Measurements from ENCODE around the gene MBNL1. TPM values are rescaled to one million over a fixed set of nuclear protein-coding genes. Genes with fewer than 3 reads are reported as not detected.

The MBNL1 gene
- total RNA-seq, 3 donors from 2014 or later = 314 to 702 (median 353) TPM

DNA sequence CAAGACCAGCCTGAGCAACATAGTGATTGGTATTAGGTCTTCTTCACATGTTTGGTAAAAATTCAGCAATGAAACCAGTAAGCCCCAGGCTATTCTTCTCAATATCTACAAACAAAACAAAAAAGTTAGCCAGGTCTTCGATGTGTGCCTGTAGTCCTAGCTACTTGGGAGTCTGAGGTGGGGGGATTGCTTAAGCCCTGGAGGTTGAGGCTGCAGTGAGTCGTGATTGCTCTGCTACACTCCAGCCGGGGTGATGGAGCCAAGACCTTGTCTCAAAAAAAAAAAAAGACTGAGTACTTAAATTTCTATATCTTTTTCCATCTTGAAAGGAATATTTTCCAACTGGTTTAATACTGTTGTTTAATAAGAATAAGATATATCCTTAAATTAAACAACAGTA is 106.8 kb downstream of the MBNL1 start:
- intact Hi-C loops (cut with DNase I; ENCODE audit: low total_unique reads) = no loop called here
- no peak for DNase-seq (ENCODE audit: low spot score in 2 of 2)
- peaks cover 0 to 4% of the 10 kb centered on the region in 2 donors for H3K4me1 ChIP-seq
- TF ChIP-seq POLR2A (IDR thresholded peaks at IDR 0.05) = no peak
- TF ChIP-seq POLR2AphosphoS5 (IDR thresholded peaks at IDR 0.05) = no peak
- no peaks in the 10 kb centered on the region for H3K9me3 ChIP-seq
- no peaks in the 10 kb centered on the region for H3K27me3 ChIP-seq
- no peak overlapping the region for H3K4me3 ChIP-seq
- H3K36me3 ChIP-seq = no peaks in the 10 kb centered on the region
- H3K27ac ChIP-seq = no peak overlapping the region

DNA sequence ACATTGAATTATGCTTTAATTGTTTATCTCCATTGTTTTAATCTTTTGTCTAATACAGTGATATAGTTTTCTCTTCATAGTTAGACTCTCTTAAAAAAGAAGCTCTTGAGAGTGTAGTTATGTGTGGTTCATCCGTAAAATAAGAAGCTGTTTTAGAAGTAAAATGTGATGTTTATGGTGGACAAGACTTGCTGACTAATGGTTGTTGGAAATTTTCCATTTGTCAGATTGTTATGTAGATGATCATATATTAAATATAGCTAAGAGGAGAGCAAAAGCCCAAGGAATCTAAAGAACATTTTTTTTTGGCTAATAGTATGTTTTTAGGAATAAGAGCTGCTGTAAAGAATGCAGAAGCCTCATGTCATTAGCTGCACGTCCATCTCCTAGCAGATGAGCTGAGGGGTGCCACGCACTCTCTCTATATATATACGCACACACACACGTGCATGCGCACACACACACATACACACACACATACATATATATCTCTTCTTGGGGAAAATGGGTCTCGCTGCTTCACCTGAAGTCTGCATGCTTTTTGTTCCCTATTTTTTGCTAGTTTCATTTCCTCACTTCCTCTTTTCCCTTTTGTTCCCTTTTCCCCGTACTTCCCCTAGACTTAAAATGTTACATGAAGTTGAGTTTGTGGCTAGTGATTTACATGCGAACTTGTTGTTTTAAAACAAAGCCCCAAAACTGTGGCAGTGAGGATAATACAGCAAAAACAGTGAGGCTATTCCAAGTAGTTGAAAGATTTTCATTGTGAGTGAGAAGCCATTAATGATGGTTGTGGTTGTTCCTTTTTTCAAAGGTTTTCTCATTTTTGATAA is 107.8 kb downstream of the MBNL1 start:
- TF ChIP-seq POLR2AphosphoS5 (IDR thresholded peaks at IDR 0.05) = no peak
- TF ChIP-seq, protein P1, sequence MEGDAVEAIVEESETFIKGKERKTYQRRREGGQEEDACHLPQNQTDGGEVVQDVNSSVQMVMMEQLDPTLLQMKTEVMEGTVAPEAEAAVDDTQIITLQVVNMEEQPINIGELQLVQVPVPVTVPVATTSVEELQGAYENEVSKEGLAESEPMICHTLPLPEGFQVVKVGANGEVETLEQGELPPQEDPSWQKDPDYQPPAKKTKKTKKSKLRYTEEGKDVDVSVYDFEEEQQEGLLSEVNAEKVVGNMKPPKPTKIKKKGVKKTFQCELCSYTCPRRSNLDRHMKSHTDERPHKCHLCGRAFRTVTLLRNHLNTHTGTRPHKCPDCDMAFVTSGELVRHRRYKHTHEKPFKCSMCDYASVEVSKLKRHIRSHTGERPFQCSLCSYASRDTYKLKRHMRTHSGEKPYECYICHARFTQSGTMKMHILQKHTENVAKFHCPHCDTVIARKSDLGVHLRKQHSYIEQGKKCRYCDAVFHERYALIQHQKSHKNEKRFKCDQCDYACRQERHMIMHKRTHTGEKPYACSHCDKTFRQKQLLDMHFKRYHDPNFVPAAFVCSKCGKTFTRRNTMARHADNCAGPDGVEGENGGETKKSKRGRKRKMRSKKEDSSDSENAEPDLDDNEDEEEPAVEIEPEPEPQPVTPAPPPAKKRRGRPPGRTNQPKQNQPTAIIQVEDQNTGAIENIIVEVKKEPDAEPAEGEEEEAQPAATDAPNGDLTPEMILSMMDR (IDR thresholded peaks at IDR 0.05) = no peak
- TF ChIP-seq POLR2A (IDR thresholded peaks at IDR 0.05) = no peak
- intact Hi-C loops (cut with DNase I; ENCODE audit: low total_unique reads) = no loop called here
- H3K4me3 ChIP-seq = peak overlapping the region in 1 of 3 donors; percentile 16
- DNase-seq (ENCODE audit: low spot score in 2 of 2) = no peak
- no peaks in the 10 kb centered on the region for H3K27me3 ChIP-seq
- peak overlapping the region in 1 of 2 donors; percentile 32 for H3K27ac ChIP-seq
- H3K9me3 ChIP-seq = no peaks in the 10 kb centered on the region
- H3K4me1 ChIP-seq = peaks cover 0 to 4% of the 10 kb centered on the region in 2 donors
- H3K36me3 ChIP-seq = no peaks in the 10 kb centered on the region

DNA sequence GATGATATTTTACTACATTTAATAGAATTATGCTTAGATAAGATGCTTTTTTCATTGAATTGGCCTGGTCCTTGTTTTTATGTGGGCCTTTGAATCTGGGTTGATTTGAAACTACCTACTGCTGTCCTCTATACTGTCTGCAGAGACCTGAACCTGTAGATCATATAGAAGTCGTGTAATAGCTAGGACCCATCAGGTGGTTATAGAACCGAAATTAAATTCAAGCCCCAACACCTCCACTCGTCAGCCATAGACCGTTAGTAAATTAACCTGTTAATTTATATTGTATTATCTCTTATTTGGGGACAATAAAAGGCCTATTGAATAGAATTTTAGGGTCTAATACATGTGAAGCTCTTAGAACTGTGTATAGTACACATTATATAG is 108.4 kb downstream of the MBNL1 start:
- peaks cover 0 to 4% of the 10 kb centered on the region in 2 donors for H3K4me1 ChIP-seq
- no peaks in the 10 kb centered on the region for H3K9me3 ChIP-seq
- intact Hi-C loops (cut with DNase I; ENCODE audit: low total_unique reads) = no loop called here
- TF ChIP-seq POLR2A (IDR thresholded peaks at IDR 0.05) (no peak), POLR2AphosphoS5 (IDR thresholded peaks at IDR 0.05) (no peak)
- TF ChIP-seq, protein P1 (IDR thresholded peaks at IDR 0.05) = no peak
- no peaks in the 10 kb centered on the region for H3K27me3 ChIP-seq
- DNase-seq (ENCODE audit: low spot score in 2 of 2) = no peak
- H3K4me3 ChIP-seq = no peak overlapping the region
- H3K27ac ChIP-seq = no peak overlapping the region
- no peaks in the 10 kb centered on the region for H3K36me3 ChIP-seq

DNA sequence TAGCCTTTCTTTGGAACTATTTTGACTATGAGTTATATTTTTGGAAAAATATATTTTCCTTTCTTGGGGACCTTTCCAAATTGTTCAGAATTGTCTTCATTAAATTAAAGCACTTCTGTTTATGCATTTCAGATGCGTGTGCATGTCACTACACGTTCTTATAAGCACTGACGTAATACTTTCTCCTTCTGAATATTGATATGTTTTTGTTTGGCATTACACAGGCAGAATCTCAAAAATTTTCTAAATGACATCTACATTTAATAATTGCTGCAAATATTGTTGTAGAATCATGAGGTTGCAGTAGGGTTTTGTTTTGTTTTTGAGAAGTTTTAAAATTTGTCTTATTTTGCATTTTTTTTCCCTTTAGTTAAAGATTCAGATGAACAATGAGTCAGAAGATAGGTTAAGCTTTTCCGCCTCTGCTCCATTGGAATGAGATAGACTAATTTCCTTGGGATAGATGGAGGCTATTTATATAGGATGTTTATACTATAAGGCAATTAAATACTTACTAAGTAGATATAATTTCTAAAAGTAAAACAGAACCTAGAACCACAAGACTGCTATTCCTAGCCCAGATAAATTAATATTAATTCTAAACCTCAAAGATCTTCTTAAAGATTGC is 110.8 kb downstream of the MBNL1 start:
- Histone ChIP-seq H3K36me3 (no peaks in the 10 kb centered on the region), H3K9me3 (no peaks in the 10 kb centered on the region), H3K27ac (peak overlapping the region in 1 of 2 donors; percentile 29), H3K4me1 (peaks cover 2 to 7% of the 10 kb centered on the region in 2 donors), H3K4me3 (no peak overlapping the region), H3K27me3 (no peaks in the 10 kb centered on the region)
- intact Hi-C loops (cut with DNase I; ENCODE audit: low total_unique reads) = no loop called here
- no peak for DNase-seq (ENCODE audit: low spot score in 2 of 2)
- TF ChIP-seq POLR2A (IDR thresholded peaks at IDR 0.05) = no peak
- TF ChIP-seq, protein P1 (IDR thresholded peaks at IDR 0.05) = no peak

DNA sequence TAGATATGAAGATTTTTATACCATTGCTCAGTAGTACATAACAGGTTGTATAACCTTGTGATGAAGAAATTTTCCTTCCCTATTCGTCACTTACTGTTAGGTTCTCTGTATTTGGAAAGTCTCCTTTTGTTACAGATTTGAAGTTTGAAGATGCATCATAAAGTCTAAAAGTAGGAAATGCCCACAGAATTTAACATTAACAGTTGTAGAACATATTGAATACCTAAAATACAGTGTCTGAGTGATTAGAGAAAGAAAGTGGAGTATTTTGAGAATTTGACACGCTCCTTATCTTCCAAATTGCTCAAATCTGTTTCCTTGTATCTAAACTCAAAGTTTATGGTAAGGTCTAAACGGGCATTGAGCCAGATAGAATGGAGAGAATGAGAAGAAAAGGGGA is 111.3 kb downstream of the MBNL1 start:
- Histone ChIP-seq H3K27me3 (no peaks in the 10 kb centered on the region), H3K36me3 (no peaks in the 10 kb centered on the region), H3K27ac (peak overlapping the region; percentile 13 to 29), H3K4me3 (no peak overlapping the region), H3K4me1 (peaks cover 0 to 12% of the 10 kb centered on the region in 2 donors), H3K9me3 (no peaks in the 10 kb centered on the region)
- intact Hi-C loops (cut with DNase I; ENCODE audit: low total_unique reads) = no loop called here
- TF ChIP-seq POLR2AphosphoS5 (IDR thresholded peaks at IDR 0.05) = no peak
- TF ChIP-seq POLR2A (IDR thresholded peaks at IDR 0.05) = no peak
- TF ChIP-seq, protein P1 (IDR thresholded peaks at IDR 0.05) = no peak
- no peak for DNase-seq (ENCODE audit: low spot score in 2 of 2)

Measured in breast epithelium (tissue), 4 donors.